Erythroblast (primary cell): Measurements from ENCODE around the gene VIPR1.

Experiments
- DNase-seq, 2 experiments: peaks; one replicate each; lab custom pipeline; 2025; lab: John Stamatoyannopoulos, UW
- GATA1 ChIP-seq: IDR thresholded peaks from 2 replicates; pipeline ENCODE4 v1.6.1; 2011; ENCODE audit warnings: low read depth, mild to moderate bottlenecking, control low read depth, low read length, moderate library complexity
- POLR2A ChIP-seq: IDR thresholded peaks from 2 replicates; pipeline ENCODE4 v1.6.1; 2011; ENCODE audit warnings: mild to moderate bottlenecking, low read length

Gene VIPR1

GRCh38 chr3:42488687-42489086 is 13.8 kb upstream of the VIPR1 start:
- DNase-seq: no peak

DNA sequence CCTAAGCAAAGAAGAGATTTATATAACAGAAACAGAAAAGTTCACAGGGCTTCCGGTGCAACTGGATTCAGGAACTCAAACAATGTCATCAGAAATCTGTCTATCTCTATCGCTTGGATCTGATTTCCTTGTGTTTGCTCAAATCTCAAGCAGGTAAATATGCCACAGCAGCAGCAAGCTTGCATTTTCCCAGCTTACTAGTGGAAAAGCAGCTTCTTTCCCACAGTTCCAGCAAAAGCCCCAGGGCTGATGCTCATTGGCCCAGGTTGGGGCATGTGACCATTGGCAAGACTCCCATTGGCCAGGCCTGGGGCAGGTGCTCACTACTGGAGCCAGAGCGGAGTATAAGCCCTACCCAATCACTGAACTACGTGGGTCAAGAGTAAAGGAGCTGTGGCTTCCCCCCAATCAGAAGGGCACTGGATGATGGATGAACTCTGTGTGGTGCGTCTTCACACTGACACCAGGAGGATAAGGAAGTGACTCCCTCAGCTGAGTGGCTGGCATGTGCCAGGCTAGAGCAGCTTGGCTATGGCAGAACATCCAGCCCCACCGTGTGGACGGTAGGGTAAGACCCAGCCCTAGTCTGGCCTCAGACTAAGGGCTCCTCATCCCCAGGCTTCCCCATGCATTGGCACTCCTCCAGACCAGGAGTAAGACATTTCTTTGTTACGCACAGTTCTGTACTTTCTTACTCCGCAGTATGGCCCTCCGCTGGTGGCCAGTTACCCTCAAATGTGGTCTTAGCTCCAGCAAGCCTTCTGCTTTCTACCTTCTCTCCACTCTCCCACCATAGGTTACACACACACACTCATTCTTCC is 13.1 kb upstream of the VIPR1 start:
- TF ChIP-seq GATA1: no peak
- no peak for TF ChIP-seq POLR2A
- DNase-seq: no peak

More at GRCh38 chr3:42488687-42489086, 13.8 kb upstream of the VIPR1 start:
- TF ChIP-seq POLR2A (no peak), GATA1 (no peak)

DNA sequence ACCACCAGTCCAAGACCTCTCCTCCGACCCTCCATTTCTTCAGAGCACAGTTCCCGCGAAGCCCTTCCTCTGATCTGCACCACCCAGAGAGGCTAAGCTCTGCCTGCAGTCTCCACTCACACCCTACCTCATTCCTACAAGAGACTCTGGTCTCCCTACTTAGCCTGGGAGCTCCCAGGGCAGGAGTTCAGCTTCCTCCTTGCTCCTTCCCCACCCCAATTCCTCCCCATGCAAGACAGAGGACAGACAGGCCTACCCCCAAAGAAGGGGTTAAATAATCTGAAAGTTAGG is 12.6 kb upstream of the VIPR1 start:
- no peak for DNase-seq
- TF ChIP-seq GATA1 (no peak), POLR2A (no peak)

DNA sequence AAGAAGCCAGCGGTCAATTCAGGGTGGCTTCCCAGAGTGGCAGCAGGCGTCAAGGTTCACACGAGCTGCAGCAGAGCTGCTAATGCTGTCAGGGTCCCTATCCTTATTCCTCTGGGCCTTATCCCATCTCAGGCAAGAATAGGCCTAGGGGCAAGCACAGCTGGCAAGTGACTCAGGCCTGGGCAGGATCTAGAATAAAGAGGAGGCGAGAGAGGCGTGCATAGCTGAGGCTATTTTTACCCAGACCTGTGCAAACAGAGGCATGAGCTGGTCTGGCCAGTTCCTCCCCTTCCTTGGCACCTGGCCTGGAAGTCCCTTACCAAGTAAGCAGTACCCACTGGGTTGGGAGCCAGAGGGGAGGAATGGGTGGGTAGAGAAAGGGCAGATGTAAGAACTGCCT is 12.2 kb upstream of the VIPR1 start:
- DNase-seq: no peak
- TF ChIP-seq GATA1: no peak
- TF ChIP-seq POLR2A: no peak

DNA sequence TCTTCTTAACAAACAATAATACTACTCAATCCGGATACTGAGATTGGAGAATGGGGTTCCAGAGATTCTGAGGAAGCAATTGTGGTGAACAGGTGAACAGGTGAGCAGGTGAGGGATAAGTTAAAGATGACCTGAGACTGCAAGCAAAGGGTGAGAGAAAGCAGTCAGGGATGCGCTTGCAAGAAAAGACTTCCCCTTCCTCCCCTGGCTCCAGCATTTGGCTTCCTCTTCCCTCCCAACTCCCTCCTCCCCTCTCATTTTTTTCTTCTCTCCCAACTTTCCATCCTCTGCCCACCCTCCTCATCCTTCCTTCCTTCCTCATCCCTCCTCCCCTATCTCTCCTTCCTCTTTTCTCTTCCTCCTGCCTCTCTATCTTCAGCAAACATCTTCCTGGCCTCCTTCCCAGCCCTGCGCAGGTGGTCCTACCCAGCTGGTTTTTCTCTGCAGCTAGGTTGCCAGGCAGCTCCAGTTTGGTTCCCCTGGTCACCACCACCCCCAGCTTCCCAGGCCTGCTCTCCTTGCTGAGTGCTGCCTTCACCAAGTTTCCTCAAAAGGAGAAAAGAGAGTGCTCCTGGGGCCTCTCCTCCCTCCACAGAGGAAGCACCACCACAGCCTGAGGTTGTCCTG is 10.4 kb upstream of the VIPR1 start:
- no peak for DNase-seq
- TF ChIP-seq POLR2A (no peak), GATA1 (no peak)

- no peak for DNase-seq
- no peak for TF ChIP-seq POLR2A
- TF ChIP-seq GATA1: no peak
These were observed 9.8 kb upstream of the VIPR1 start for GRCh38 chr3:42492508-42493080.

DNA sequence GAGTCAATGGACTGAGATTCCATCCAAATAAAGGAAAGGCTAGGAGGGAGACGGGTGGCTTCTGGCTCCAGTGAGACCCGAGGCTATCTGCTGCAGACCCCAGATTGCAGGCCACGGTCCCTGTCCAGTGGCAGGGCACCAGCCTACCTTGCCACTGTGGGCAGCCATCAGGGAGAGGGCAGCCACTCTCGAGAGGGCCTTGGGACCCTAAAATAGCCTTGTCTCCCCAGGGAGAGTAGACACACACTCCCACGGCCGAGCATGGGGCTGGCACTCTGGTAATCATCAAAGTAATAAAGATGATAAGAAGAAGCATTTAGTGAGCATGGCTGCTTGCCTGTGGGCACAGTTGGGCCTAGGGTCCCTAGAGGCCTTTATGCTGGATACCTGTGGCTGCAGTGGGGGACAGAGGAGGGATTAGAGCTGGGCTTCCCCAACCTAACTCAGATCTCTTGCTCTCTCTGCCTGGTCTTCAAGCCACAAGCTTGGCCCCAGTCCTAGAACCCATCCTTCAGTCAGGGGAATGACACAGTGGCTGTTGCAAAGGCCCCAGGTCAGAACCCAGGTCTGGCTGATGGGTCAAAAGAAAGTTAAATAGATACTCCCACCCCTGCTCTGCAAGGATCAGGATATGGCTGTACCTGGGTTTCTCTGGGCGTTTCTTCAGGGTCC is 9.2 kb upstream of the VIPR1 start:
- TF ChIP-seq POLR2A (no peak), GATA1 (no peak)
- no peak for DNase-seq

- DNase-seq: no peak
These were observed 8.7 kb upstream of the VIPR1 start for GRCh38 chr3:42493798-42494151.

DNA sequence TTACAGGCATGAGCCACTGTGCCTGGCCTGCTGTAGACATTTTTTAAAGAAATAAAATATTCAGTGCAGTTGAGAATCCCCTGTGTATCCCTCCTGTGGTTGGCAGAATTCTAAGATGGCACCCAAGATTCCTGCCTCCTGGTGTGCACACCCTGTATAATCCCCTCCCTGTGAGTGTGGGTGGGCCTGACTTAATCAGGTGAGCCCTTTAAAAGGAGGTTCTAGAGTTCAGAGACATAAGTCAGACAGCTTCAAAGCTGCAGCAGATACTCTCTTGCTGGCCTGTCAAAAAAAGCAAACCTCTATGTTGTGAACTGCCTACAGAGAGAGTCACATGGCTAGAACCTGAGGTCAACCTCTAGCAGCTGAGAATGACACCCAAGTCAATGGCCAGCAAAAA is 7.0 kb upstream of the VIPR1 start:
- DNase-seq: no peak
- TF ChIP-seq POLR2A (no peak), GATA1 (no peak)

More at GRCh38 chr3:42493798-42494151, 8.7 kb upstream of the VIPR1 start:
- no peak for TF ChIP-seq POLR2A
- TF ChIP-seq GATA1: no peak

DNA sequence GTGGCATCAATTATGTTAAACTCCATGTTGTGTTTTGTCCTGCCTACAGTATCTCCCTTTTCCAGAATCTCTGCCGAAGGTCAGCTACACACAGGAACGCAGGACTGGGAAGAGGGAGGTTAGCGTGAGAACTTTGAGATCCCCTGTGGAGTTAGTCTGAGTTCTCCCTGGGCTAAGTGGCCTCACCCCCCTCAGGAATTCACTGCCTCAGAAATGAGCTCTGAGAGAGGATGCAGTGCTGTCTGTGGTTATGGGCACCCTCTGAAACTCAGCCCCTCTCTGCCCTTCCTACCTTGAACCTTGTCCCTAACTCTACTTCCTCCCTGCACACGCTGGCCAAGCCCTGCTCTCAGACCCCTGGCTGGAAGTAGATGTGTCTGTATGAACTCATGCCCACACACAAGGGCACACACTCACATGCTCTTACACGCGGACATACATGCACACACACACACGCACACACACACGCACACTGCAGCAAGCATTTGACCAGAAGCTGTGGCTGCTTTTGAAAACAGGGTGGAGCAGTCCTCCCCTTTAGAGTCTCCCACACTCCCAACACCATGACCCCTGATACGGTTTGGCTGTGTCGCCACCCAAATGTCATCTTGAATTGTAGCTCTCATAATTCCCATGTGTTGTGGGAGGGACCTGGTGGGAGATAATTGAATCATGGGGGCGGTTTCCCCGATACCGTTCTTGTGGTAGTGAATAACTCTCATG is 5.3 kb upstream of the VIPR1 start:
- DNase-seq: no peak
- TF ChIP-seq POLR2A (no peak), GATA1 (no peak)

GRCh38 chr3:42498034-42498433 is 4.4 kb upstream of the VIPR1 start:
- no peak for DNase-seq

GRCh38 chr3:42498791-42499477 is 3.5 kb upstream of the VIPR1 start:
- no peak for DNase-seq

More at GRCh38 chr3:42498034-42498433, 4.4 kb upstream of the VIPR1 start:
- TF ChIP-seq GATA1: no peak
- TF ChIP-seq POLR2A: no peak

DNA sequence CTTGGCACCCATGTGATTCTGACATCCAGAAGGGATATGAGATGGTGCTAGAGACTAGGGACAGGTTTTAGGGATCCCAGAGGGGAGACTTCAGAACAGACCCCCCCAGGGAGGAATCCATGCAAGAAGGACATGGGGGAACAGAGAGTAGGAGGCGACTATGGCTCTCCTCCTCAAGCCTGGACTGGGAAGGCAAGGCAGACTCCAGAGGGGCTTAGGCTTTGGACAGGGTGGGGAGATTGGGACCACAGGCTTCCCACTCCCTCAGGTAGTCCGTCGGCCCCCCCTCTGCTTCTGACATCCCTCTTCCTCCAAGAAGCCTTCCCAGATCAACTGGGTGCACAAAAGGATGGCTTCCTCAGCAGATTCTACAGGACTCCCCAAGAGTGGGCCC is 3.0 kb upstream of the VIPR1 start:
- no peak for DNase-seq
- TF ChIP-seq GATA1 (no peak), POLR2A (no peak)

More at GRCh38 chr3:42498791-42499477, 3.5 kb upstream of the VIPR1 start:
- TF ChIP-seq GATA1 (no peak), POLR2A (no peak)

- no peak for DNase-seq
- no peak for TF ChIP-seq GATA1
- no peak for TF ChIP-seq POLR2A
These were observed 2.4 kb upstream of the VIPR1 start for GRCh38 chr3:42500091-42500490.
